GM23338 (cell line): Measurements from ENCODE around the gene ZNF841. TPM values are rescaled to one million over a fixed set of nuclear protein-coding genes. Genes with fewer than 3 reads are reported as not detected.
A peak's percentile ranks its signal among the peaks of the same experiment; 100 is the strongest.

Experiments
- ATAC-seq: fragments of 200-7000 bp; cut with Tn5 transposase; 3 replicates; pipeline ENCODE4 v1.9.1; 2020
- DNase-seq: peaks from one replicate; pipeline ENCODE4 v3.0.0-alpha.2; 2015; ENCODE audit warnings: low spot score
- H2AFZ ChIP-seq: fragments of 200-600 bp; sonication (generic); 2 replicates; pipeline ENCODE4 v1.8.0; 2016; ENCODE audit warnings: antibody characterized with exemption, mild to moderate bottlenecking, moderate library complexity
- H3F3A ChIP-seq: fragments of 200-600 bp; sonication (generic); replicated peaks from 2 replicates; pipeline ENCODE4 v1.8.0; 2017; ENCODE audit warnings: antibody characterized with exemption, mixed run types, low read depth
- H3K27ac ChIP-seq: fragments of 200-600 bp; sonication (generic); 2 replicates; pipeline ENCODE4 v1.6.1; 2016; ENCODE audit warnings: low read depth
- H3K27me3 ChIP-seq: fragments of 200-600 bp; sonication (generic); 2 replicates; pipeline ENCODE4 v1.8.0; 2016; ENCODE audit warnings: mild to moderate bottlenecking, mixed run types, moderate library complexity; ENCODE audit not compliant: insufficient read depth
- H3K36me3 ChIP-seq: fragments of 200-600 bp; sonication (generic); 2 replicates; pipeline ENCODE4 v1.8.0; 2016; ENCODE audit warnings: mild to moderate bottlenecking; ENCODE audit not compliant: insufficient read depth
- H3K4me1 ChIP-seq: fragments of 200-600 bp; sonication (generic); 2 replicates; pipeline ENCODE4 v1.8.0; 2016; ENCODE audit warnings: mild to moderate bottlenecking, moderate library complexity; ENCODE audit not compliant: insufficient read depth
- H3K4me2 ChIP-seq: fragments of 200-600 bp; sonication (generic); 2 replicates; pipeline ENCODE4 v1.7.1; 2017; ENCODE audit warnings: mixed run types
- H3K4me3 ChIP-seq: fragments of 200-600 bp; sonication (generic); 2 replicates; pipeline ENCODE4 v1.6.1; 2016; ENCODE audit warnings: mixed run types
- H3K79me2 ChIP-seq: fragments of 200-600 bp; sonication (generic); replicated peaks from 2 replicates; pipeline ENCODE4 v1.8.0; 2017; ENCODE audit warnings: mild to moderate bottlenecking; ENCODE audit not compliant: insufficient read depth
- H3K9me2 ChIP-seq: fragments of 200-600 bp; sonication (generic); 2 replicates; pipeline ENCODE4 v1.8.0; 2017; ENCODE audit not compliant: insufficient read depth
- H4K20me1 ChIP-seq: fragments of 200-600 bp; sonication (generic); replicated peaks from 2 replicates; pipeline ENCODE4 v1.8.0; 2017; ENCODE audit warnings: mild to moderate bottlenecking; ENCODE audit not compliant: insufficient read depth
- H3K27ac Mint-ChIP-seq: 2 replicates; pipeline ENCODE4 v1.8.0; 2020; ENCODE audit warnings: inconsistent platforms, mild to moderate bottlenecking, moderate library complexity, mixed read lengths
- H3K27me3 Mint-ChIP-seq: 3 replicates; pipeline ENCODE4 v1.8.0; 2022; ENCODE audit warnings: low read depth, mild to moderate bottlenecking, moderate library complexity, mixed read lengths, inconsistent platforms; ENCODE audit not compliant: insufficient read depth, poor library complexity
- H3K36me3 Mint-ChIP-seq: 3 replicates; pipeline ENCODE4 v1.8.0; 2021; ENCODE audit warnings: low read depth, mild to moderate bottlenecking, inconsistent platforms, moderate library complexity, mixed read lengths
- H3K4me1 Mint-ChIP-seq: 3 replicates; pipeline ENCODE4 v1.8.0; 2020; ENCODE audit warnings: mild to moderate bottlenecking, inconsistent platforms, mixed read lengths
- H3K4me3 Mint-ChIP-seq: 3 replicates; pipeline ENCODE4 v1.8.0; 2021; ENCODE audit warnings: moderate library complexity, mild to moderate bottlenecking, inconsistent platforms, mixed read lengths
- H3K9me3 Mint-ChIP-seq: 3 replicates; pipeline ENCODE4 v1.8.0; 2020; ENCODE audit warnings: moderate library complexity, mild to moderate bottlenecking, inconsistent platforms, mixed read lengths
- CREB1 ChIP-seq: fragments of 250-450 bp; sonication (Bioruptor Pico); IDR thresholded peaks from 2 replicates; pipeline ENCODE4 v1.5.0; 2020; ENCODE audit warnings: low read depth, mild to moderate bottlenecking, moderate library complexity
- EZH2 ChIP-seq: fragments of 200-600 bp; sonication (generic); IDR thresholded peaks from one replicate; pipeline ENCODE4 v1.8.0; 2017; ENCODE audit warnings: antibody characterized with exemption, mild to moderate bottlenecking, low read depth; ENCODE audit not compliant: unreplicated experiment
- EZH2phosphoT487 ChIP-seq: fragments of 200-600 bp; sonication (generic); IDR thresholded peaks from one replicate; pipeline ENCODE4 v1.8.1; 2018; ENCODE audit warnings: antibody characterized with exemption; ENCODE audit not compliant: unreplicated experiment
- JUNB ChIP-seq: IDR thresholded peaks from one replicate; pipeline ENCODE4 v1.6.1; 2016; ENCODE audit warnings: antibody characterized with exemption; ENCODE audit not compliant: unreplicated experiment
- NANOG ChIP-seq: IDR thresholded peaks from 2 replicates; pipeline ENCODE4 v1.6.1; 2016; ENCODE audit warnings: antibody characterized with exemption, borderline replicate concordance
- ZNF114 ChIP-seq: fragments of 250-450 bp; sonication (Bioruptor Pico); IDR thresholded peaks from 2 replicates; pipeline ENCODE4 v1.5.0; 2020; ENCODE audit warnings: mild to moderate bottlenecking, moderate library complexity
- ZNF331 ChIP-seq: fragments of 250-450 bp; sonication (Bioruptor Pico); IDR thresholded peaks from 2 replicates; pipeline ENCODE4 v1.5.0; 2020; ENCODE audit warnings: low read depth, mild to moderate bottlenecking, moderate library complexity
- polyA plus RNA-seq: library from polyadenylated mRNA; unstranded; fragments of >200 nt; fragmentation: Nextera tagmentation; extraction: Ambion mirVana; gene quantifications from 2 replicates; pipeline ENCODE4 v1.2.1, GENCODE V29; 2016
- total RNA-seq: library from RNA; depleted of rRNA; stranded (reverse); fragments of >200 nt; shearing (Covaris generic); gene quantifications from 2 replicates; pipeline ENCODE4 v1.2.3, GENCODE V29; 2014
- TF ChIP-seq, protein P1 (sequence below): IDR thresholded peaks from 2 replicates; pipeline ENCODE4 v1.6.1; 2016; ENCODE audit warnings: antibody characterized with exemption
- TF ChIP-seq, protein P2 (sequence below), 2 experiments: fragments of 200-600 bp in 1 of 2; sonication (generic) in 1 of 2; conservative IDR thresholded peaks; 2 replicates each; pipeline versions ENCODE4 v1.5.1 to v1.6.1; 2016 to 2017; ENCODE audit warnings: antibody characterized with exemption in 2 of 2, low read depth in 2 of 2, mild to moderate bottlenecking in 2 of 2, moderate library complexity in 1 of 2
- TF ChIP-seq, protein P3 (sequence below): IDR thresholded peaks from one replicate; pipeline ENCODE4 v1.6.1; 2018; ENCODE audit warnings: antibody characterized with exemption; ENCODE audit not compliant: unreplicated experiment

Gene ZNF841
- total and polyA plus RNA-seq, 2 experiments from 2014 or later, result 5.3 to 12.8 TPM

DNA sequence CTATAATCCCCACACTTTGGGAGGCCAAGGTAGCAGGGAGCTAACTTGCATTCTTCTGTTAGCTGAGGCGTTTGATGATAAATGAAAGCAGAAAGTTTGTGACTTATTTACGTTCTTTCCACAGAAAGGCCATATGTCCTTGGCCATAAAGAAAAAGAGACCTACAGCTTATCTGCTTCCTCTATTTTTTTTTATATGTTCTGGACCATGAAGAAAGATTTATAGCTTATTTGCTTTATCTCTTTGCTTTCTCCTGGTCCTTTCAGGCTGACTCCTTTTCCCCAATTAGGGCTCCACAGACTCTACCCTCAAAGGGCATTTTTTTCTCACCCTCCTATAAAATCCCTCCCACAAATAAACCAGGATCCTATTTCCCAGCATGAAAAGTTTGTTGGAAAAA, 45.6 kb upstream of the ZNF841 start:
- no peak for DNase-seq
- peaks cover 8% of the 10 kb centered on the region; the same call in 1 of the 2 replicates for H3K4me1 ChIP-seq
- no peaks in the 10 kb centered on the region for H3K27me3 ChIP-seq
- H3K27me3 Mint-ChIP-seq, result peaks cover 4% of the 10 kb centered on the region
- H3K9me2 ChIP-seq, result peaks cover 5% of the 10 kb centered on the region; the same call in 1 of the 2 replicates
- ATAC-seq, result no peak
- H3K4me2 ChIP-seq, result no peak overlapping the region
- H3K4me3 ChIP-seq, result no peak overlapping the region
- TF ChIP-seq ZNF331 (CRISPR knock-in tag) (no peak), CREB1 (CRISPR knock-in tag) (no peak), NANOG (no peak), JUNB (no peak), EZH2phosphoT487 (no peak), ZNF114 (no peak)
- TF ChIP-seq, protein P1, sequence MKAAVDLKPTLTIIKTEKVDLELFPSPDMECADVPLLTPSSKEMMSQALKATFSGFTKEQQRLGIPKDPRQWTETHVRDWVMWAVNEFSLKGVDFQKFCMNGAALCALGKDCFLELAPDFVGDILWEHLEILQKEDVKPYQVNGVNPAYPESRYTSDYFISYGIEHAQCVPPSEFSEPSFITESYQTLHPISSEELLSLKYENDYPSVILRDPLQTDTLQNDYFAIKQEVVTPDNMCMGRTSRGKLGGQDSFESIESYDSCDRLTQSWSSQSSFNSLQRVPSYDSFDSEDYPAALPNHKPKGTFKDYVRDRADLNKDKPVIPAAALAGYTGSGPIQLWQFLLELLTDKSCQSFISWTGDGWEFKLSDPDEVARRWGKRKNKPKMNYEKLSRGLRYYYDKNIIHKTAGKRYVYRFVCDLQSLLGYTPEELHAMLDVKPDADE, result no peak
- no peak overlapping the region for H3K27ac ChIP-seq
- H4K20me1 ChIP-seq, result no peaks in the 10 kb centered on the region; the same call in 1 of the 2 replicates
- H3K9me3 Mint-ChIP-seq, result peaks cover 33% of the 10 kb centered on the region
- H3K4me3 Mint-ChIP-seq, result no peak overlapping the region
- H3K36me3 ChIP-seq, result no peaks in the 10 kb centered on the region
- no peak overlapping the region for H2AFZ ChIP-seq
- H3K79me2 ChIP-seq, result peaks cover 27% of the 10 kb centered on the region
- H3K4me1 Mint-ChIP-seq, result peaks cover 15% of the 10 kb centered on the region; the same call in 2 of the 3 replicates
- H3F3A ChIP-seq, result peaks cover 6% of the 10 kb centered on the region; the same call in 1 of the 2 replicates
- peaks cover 30% of the 10 kb centered on the region for H3K36me3 Mint-ChIP-seq
- H3K27ac Mint-ChIP-seq, result no peak overlapping the region

DNA sequence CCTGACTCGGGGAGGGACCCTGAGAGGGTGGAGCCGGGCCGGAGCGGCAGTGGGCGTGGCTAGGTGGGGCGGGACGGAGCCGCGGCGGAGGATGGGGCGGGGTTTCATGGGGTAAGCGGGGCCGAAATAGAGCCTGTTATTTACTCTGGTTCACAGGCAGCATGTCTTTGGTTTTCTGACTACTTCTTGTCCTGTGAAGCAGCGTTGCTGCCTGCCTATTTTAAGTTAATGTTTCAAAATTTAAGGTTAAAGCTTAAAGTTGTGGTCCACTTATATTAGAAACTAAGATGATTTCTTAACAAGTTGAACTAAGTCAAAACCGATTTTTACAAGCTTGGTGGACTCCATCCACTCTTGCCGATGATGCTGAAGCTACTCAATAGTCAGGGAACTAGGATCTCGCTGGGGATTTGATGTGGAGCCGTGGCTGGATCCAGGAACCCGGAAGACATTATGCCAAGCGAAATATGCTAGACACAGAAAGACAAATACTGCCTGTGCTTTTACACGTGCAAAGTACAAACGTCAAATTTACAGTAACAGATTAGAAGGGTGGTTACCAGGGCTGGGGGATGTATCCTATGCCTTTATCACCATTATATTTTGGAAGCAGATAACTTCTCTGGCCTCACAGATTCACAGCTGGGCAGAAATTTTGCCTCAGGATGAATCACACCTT, 44.6 kb upstream of the ZNF841 start:
- H3K27me3 ChIP-seq, result no peaks in the 10 kb centered on the region
- H4K20me1 ChIP-seq, result no peaks in the 10 kb centered on the region; the same call in 1 of the 2 replicates
- peaks cover 8% of the 10 kb centered on the region; the same call in 1 of the 2 replicates for H3K4me1 ChIP-seq
- Mint-ChIP-seq H3K4me3 (peak overlapping the region; percentile 96), H3K36me3 (peaks cover 37% of the 10 kb centered on the region), H3K27ac (peak overlapping the region; percentile 30; the same call in 1 of the 2 replicates), H3K4me1 (peaks cover 15% of the 10 kb centered on the region; the same call in 2 of the 3 replicates), H3K27me3 (peaks cover 4% of the 10 kb centered on the region), H3K9me3 (peaks cover 33% of the 10 kb centered on the region)
- H3K79me2 ChIP-seq, result peaks cover 37% of the 10 kb centered on the region
- DNase-seq (peak; percentile 97), ATAC-seq (peak; percentile 85)
- peak overlapping the region; percentile 88 for H3K4me3 ChIP-seq
- H3K36me3 ChIP-seq, result no peaks in the 10 kb centered on the region
- H3K27ac ChIP-seq, result no peak overlapping the region
- peak overlapping the region; percentile 58 for H2AFZ ChIP-seq
- no peaks in the 10 kb centered on the region for H3K9me2 ChIP-seq
- H3K4me2 ChIP-seq, result peak overlapping the region; percentile 63
- H3F3A ChIP-seq, result peaks cover 6% of the 10 kb centered on the region; the same call in 1 of the 2 replicates
- TF ChIP-seq, protein P2, sequence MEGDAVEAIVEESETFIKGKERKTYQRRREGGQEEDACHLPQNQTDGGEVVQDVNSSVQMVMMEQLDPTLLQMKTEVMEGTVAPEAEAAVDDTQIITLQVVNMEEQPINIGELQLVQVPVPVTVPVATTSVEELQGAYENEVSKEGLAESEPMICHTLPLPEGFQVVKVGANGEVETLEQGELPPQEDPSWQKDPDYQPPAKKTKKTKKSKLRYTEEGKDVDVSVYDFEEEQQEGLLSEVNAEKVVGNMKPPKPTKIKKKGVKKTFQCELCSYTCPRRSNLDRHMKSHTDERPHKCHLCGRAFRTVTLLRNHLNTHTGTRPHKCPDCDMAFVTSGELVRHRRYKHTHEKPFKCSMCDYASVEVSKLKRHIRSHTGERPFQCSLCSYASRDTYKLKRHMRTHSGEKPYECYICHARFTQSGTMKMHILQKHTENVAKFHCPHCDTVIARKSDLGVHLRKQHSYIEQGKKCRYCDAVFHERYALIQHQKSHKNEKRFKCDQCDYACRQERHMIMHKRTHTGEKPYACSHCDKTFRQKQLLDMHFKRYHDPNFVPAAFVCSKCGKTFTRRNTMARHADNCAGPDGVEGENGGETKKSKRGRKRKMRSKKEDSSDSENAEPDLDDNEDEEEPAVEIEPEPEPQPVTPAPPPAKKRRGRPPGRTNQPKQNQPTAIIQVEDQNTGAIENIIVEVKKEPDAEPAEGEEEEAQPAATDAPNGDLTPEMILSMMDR (conservative IDR thresholded peaks at IDR 0.05; ENCODE audit: low read depth in 2 of 2), result no peak
- no peak for TF ChIP-seq ZNF114
- TF ChIP-seq JUNB, result no peak
- no peak for TF ChIP-seq EZH2phosphoT487
- TF ChIP-seq, protein P3, sequence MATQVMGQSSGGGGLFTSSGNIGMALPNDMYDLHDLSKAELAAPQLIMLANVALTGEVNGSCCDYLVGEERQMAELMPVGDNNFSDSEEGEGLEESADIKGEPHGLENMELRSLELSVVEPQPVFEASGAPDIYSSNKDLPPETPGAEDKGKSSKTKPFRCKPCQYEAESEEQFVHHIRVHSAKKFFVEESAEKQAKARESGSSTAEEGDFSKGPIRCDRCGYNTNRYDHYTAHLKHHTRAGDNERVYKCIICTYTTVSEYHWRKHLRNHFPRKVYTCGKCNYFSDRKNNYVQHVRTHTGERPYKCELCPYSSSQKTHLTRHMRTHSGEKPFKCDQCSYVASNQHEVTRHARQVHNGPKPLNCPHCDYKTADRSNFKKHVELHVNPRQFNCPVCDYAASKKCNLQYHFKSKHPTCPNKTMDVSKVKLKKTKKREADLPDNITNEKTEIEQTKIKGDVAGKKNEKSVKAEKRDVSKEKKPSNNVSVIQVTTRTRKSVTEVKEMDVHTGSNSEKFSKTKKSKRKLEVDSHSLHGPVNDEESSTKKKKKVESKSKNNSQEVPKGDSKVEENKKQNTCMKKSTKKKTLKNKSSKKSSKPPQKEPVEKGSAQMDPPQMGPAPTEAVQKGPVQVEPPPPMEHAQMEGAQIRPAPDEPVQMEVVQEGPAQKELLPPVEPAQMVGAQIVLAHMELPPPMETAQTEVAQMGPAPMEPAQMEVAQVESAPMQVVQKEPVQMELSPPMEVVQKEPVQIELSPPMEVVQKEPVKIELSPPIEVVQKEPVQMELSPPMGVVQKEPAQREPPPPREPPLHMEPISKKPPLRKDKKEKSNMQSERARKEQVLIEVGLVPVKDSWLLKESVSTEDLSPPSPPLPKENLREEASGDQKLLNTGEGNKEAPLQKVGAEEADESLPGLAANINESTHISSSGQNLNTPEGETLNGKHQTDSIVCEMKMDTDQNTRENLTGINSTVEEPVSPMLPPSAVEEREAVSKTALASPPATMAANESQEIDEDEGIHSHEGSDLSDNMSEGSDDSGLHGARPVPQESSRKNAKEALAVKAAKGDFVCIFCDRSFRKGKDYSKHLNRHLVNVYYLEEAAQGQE, result no peak
- TF ChIP-seq CREB1 (CRISPR knock-in tag), result no peak
- no peak for TF ChIP-seq EZH2
- no peak for TF ChIP-seq NANOG
- no peak for TF ChIP-seq ZNF331 (CRISPR knock-in tag)
- TF ChIP-seq, protein P1, result no peak
